HG03342 (cell line): ENCODE measurements around the gene ABHD1.
"Not testable (repeated sequence)": the region's sequence is repeated elsewhere in the genome, so short reads cannot be mapped to it uniquely, and the experiment has no call there.

Experiments
- ATAC-seq: cut with Tn5 transposase; IDR thresholded peaks from one replicate; pipeline ENCODE4 v1.9.1; 2021; ENCODE audit warnings: mild to moderate bottlenecking, moderate library complexity; ENCODE audit not compliant: unreplicated experiment

Gene ABHD1

DNA sequence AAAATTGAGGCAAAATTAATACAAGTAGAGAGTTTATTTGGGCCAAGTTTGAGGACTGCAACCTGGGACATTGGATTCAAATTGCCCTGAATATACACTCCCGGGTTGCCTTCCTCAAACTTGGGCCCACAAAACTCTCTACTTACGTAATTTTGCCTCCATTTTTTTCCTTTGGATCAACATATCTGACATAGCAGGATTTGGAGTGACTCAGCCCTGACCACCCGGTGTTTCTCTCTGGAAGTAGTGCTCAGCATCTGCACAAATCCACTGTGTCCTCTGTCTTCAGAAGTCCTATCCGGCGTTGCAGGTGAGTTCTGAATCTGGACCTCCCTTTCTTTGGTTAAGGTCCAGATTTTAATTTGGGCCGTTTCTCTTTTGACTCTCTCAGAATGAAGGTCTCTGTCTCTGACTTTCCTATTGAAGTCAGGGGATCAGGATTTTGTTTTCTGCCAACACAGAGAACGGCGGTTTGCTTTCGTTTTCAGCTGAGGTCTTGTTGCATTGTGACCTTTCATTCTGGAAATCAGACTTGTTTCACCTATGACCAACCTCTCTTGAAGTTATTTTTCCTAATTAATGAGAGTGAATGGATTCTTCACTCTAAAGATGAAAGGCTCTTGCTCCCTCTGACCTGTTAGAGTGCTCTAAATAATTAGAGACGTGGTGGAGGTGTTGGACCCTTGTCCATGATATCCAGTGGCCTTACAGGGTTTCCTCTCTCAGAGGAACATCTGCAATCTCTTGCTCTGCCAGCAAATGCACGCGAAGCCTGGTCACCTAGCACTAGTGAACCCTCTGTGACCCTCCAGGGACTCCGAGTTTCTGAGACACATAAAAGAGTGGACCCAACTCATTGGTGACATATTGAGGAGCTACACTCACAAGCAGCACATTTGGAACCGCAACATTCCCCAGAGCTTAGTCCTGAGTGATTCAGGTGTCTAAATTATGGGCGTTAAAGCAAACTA is 38.8 kb downstream of the ABHD1 start:
- no peak for ATAC-seq

DNA sequence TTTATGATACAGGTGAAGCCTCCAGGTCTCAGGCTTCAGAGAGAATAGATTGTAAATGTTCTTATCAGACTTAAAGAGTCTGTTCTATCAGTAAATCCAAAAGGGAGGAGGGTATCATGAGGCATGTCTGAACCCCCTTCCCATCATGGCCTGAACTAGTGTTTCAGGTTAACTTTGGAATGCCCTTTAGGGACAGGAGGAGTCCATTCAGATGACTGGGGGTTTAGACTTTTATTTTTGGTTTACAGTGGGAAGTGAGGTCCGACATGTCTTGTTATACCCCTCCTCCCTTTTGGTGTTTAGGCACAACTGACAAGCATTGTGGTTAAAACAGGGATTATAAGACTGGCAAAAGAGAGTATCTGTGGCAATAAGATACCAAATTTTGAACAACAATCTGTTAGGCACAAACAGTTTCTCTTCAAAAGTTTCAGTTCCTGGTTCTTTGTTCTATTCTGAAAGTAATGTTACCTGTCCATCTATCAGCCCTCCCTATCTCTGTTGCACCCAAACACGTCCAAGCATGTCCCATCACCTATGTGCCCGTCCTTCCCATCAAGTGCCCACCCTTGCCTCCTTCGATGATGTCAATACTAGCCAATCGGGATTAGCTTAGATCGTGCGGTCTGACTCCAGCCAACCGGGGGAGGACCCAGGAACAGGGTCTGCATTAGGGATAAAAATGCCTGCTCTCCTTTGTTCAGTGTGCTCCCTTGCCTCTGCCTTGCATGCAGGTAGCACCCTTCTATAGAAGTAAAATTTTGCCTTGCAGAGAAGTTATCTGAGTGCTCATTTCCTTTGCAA is 41.5 kb downstream of the ABHD1 start:
- no peak for ATAC-seq

DNA sequence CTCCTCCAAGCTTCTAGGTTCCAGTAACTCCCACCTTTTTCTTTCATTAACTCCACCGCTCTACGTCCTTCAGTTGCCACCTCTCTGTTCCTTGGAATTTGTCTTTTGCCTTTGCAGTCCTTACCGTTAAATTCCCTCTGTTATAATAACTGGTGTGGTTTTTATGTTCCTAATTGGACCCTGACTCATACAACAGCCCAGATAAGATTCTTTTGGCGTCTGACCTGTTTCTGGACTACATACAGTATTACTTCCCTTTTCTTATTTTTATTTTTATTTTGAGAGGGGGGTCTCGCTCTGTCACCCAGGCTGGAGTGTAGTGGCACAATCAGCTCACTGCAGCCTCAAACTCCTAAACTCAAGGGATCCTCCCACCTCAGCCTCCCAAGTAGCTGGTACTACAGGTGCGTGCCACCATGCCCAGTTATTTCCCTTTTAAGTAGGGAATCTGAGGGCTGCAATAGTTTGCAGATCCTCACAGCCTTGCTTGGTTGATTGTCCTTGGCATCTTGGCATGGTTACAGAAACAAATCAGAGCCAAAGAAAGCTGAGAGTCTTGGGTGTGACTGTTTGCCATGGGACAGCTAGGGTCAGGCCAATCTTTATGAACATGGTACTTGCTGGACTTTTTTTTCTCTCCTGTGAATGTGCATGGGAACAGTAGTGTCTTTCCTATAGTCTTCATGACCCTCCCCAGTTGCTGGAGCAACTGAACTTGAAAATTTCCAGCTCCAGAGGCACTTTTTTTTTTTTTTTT is 47.1 kb downstream of the ABHD1 start:
- no peak for ATAC-seq

DNA sequence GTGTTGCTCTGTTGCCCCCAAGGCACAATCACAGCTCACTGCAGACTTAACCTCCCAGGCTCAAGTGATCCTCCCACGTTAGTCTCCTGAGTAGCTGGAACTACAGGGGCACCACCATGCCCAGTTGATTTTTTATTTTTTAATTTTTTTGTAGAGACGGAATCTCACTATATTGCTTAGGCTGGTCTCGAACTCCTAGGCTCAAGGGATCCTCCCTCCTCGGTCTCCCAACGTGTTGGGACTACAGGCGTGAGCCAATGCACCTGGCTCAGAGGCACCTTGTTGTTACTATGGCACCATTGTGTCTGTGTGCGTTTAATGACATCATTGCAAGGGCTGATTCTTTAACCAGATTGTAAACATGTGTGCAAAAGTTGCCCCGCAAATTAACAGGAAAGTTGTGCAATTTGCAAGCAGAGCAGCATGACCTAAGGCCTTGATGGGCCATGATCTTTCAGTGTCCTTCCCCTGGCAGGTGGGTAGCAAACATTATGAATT is 47.8 kb downstream of the ABHD1 start:
- ATAC-seq: no peak

DNA sequence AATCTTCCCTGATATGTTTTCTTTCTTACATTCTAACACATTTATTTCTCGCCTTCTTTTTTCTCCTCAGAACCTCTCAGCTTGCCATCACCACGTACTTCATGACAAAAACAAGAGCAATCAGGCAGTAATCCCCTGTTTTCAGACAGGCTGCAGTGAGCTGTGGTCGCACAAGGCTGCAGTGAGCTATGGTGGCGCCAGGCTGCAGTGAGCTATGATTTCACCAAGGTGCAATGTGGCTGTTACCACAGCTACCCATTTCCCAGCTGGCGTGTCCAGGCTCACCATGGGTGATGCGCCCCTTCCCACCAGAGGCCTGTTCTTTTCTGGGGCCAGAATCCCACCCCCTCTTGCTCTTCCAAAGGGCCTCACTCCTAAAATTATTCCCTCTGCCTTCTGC is 51.0 kb downstream of the ABHD1 start:
- no peak for ATAC-seq

DNA sequence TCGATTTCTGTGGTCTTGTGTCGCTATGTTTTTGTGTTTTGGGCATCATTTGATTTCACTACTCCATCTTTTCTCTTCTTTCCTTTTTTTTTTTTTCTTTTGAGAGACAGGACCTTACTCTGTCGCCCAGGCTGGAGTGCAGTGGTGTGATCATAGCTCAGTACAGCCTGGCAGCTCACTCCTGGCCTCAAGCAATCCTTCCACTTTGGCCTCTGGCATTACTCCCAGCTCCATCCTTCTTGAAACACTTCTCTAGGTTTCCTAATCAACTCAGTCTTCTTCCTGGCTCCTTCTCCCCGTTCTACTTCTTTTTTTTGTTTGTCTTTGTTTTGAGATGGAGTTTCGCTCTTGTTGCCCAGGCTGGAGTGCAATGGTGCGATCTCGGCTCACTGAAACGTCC is 51.7 kb downstream of the ABHD1 start:
- no peak for ATAC-seq

DNA sequence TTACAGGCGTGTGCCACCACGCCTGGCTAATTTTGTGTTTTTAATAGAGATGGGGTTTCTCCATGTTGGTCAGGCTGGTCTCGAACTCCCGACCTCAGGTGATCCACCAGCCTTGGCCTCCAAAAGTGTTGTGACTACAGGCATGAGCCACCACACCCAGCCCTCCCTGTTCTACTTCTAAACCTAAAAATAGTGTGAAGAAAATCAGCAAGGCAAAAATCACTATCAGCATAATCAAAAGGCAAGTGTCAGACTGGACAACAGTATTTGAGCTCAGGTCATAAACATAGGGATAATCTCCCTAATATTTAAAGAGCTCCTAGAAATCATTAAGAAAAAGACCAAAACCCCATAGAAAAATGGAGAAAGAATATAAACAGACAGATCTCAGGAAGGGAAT is 52.2 kb downstream of the ABHD1 start:
- ATAC-seq: not testable (repeated sequence)

DNA sequence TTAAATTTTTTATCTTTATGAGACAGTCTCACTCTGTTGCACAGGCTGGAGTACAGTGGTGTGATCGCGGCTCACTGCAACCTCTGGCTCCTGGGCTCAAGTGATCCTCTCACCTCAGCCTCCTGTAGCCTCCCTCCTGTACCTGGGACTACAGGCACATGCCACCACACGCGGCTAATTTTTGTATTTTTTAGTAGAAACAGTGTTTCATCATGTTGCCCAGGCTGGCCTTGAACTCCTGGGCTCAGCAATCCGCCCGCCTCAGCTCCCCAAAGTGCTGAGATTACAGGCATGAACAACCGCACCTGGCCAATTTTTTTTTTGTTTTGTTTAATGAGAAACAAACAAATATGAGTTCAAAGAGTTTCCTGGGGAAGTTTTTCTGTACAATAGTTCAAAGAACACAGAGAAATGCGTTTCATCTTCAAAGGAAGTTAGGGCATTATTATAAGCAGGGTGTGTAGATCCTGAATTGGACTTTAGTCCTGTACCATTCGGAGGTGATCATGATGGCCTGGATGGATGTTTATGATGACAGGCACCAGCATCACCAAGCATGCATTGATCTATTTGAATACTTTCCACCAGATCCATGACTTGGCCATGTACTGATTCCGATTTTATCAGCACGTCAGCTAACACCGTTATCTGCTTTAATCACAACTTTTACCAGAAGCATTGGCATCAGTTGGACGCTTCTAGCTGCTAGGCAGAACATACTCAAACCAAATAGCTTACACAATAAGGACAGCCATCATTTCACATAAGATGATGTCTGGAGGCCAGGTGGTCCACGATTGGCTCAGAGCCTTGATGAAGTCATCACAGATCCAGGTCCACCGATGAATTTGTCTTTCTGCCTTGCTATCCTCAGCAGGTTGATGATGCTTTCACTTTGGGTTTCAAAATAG is 54.1 kb downstream of the ABHD1 start:
- no peak for ATAC-seq

DNA sequence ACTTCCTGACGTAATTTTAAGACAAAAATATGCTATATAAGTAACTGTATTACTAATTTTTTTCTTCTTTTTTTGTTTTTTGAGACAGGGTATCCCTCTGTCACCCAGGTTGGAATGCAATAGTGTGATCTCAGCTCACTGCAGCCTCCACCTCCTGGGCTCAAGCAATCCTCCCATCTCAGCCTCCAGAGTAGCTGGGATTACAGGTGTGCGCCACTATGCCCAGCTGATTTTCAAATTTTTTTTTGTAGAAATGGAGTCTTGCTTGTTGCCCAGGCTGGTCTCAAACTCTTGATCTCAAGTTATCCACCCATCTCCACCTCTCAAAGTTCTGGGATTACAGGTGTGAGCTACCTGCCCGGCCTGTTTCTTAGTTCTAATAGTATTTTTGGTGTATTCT is 54.9 kb downstream of the ABHD1 start:
- no peak for ATAC-seq

DNA sequence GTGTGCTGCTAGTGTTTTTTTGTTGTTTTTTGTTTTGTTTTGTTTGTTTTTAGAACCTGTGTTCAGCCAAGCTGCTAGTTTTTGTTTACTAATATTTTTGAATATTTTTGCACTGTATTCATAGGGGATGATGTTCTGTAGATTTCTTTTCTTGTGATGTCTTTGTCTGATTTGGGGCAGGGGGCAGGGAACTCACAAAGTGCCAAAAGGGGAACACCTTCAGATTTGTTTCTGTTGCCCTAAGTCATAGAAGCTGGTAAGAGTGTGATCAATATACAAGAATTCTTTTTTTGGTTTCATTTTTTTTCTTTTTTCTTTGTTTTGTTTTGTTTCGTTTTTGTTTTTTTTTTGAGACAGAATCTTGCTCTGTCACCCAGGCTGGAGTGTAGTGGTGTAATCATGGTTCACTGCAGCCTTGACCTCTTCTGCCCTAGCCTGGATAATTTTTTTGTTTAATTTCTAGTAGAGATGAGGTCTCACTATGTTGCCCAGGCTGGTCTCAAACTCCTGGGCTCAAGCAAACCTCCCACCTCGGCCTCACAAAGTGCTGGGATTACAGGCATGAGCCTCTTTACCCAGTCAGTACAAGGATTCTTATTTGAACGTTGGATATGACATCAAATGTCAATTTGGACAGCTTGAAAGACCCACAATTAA is 55.9 kb downstream of the ABHD1 start:
- ATAC-seq: no peak
